HepG2 (cell line): ENCODE measurements around the gene MADCAM1. TPM values are rescaled to one million over a fixed set of nuclear protein-coding genes. Genes with fewer than 3 reads are reported as not detected.

ENCODE experiments used
- ARID5B ChIP-seq: IDR thresholded peaks from 2 replicates; pipeline ENCODE4 v1.4.0; 2020; ENCODE audit warnings: mild to moderate bottlenecking, missing genetic modification reagents
- CERS6 ChIP-seq: sonication (generic); formaldehyde crosslinking; IDR thresholded peaks from 2 replicates; pipeline ENCODE4 v1.5.0; 2020; ENCODE audit warnings: missing genetic modification reagents
- DMTF1 ChIP-seq: sonication (generic); formaldehyde crosslinking; IDR thresholded peaks from 2 replicates; pipeline ENCODE4 v1.4.0; 2020; ENCODE audit warnings: mild to moderate bottlenecking, missing genetic modification reagents
- E2F2 ChIP-seq: sonication (generic); formaldehyde crosslinking; IDR thresholded peaks from 2 replicates; pipeline ENCODE4 v1.4.0; 2020; ENCODE audit warnings: missing genetic modification reagents, borderline replicate concordance
- FOXC1 ChIP-seq: sonication (generic); formaldehyde crosslinking; IDR thresholded peaks from 2 replicates; pipeline ENCODE4 v1.8.0; 2022; ENCODE audit warnings: mild to moderate bottlenecking, missing genetic modification reagents, borderline replicate concordance
- HMG20A ChIP-seq: IDR thresholded peaks from 2 replicates; pipeline ENCODE4 v1.6.1; 2016; ENCODE audit warnings: borderline replicate concordance
- KAT7 ChIP-seq: IDR thresholded peaks from 2 replicates; pipeline ENCODE4 v1.6.1; 2018; ENCODE audit warnings: borderline replicate concordance, missing compliant biosample characterization
- NR2F1 ChIP-seq, 2 experiments: fragments of 450-650 bp in 1 of 2; formaldehyde crosslinking in 1 of 2; IDR thresholded peaks; 2 replicates each; pipeline versions ENCODE4 v1.5.0 to v1.6.1; 2016 to 2020; ENCODE audit warnings: mild to moderate bottlenecking in 1 of 2, missing compliant biosample characterization in 1 of 2, missing genetic modification reagents in 1 of 2, moderate library complexity in 1 of 2
- PAF1 ChIP-seq: IDR thresholded peaks from 2 replicates; pipeline ENCODE4 v1.6.1; 2016; ENCODE audit warnings: missing genetic modification reagents, missing compliant biosample characterization
- PHF8 ChIP-seq: sonication (generic); formaldehyde crosslinking; IDR thresholded peaks from 2 replicates; pipeline ENCODE4 v1.5.0; 2020; ENCODE audit warnings: missing genetic modification reagents
- SAFB2 ChIP-seq: sonication (generic); formaldehyde crosslinking; IDR thresholded peaks from 2 replicates; pipeline ENCODE4 v1.5.1; 2020; ENCODE audit warnings: missing genetic modification reagents, low read depth, mild to moderate bottlenecking, borderline replicate concordance
- SMAD1 ChIP-seq: sonication (generic); formaldehyde crosslinking; IDR thresholded peaks from 2 replicates; pipeline ENCODE4 v1.4.0; 2020; ENCODE audit warnings: missing genetic modification reagents, low read depth, mild to moderate bottlenecking, borderline replicate concordance
- TOPORS ChIP-seq: sonication (generic); formaldehyde crosslinking; IDR thresholded peaks from 2 replicates; pipeline ENCODE4 v1.8.0; 2023; ENCODE audit warnings: mild to moderate bottlenecking, missing genetic modification reagents
- ZNF296 ChIP-seq: sonication (generic); formaldehyde crosslinking; conservative IDR thresholded peaks from 2 replicates; pipeline ENCODE4 v1.5.0; 2020; ENCODE audit warnings: mild to moderate bottlenecking, missing genetic modification reagents
- ZNF329 ChIP-seq: sonication (generic); formaldehyde crosslinking; IDR thresholded peaks from 2 replicates; pipeline ENCODE4 v1.9.0; 2021; ENCODE audit warnings: low read depth, mild to moderate bottlenecking, missing genetic modification reagents
- ZNF558 ChIP-seq: sonication (generic); formaldehyde crosslinking; IDR thresholded peaks from 2 replicates; pipeline ENCODE4 v1.9.0; 2022; ENCODE audit warnings: mild to moderate bottlenecking, missing genetic modification reagents, borderline replicate concordance
- ZNF569 ChIP-seq: sonication (generic); formaldehyde crosslinking; IDR thresholded peaks from 2 replicates; pipeline ENCODE4 v1.5.0; 2020; ENCODE audit warnings: mild to moderate bottlenecking, missing genetic modification reagents, moderate library complexity, borderline replicate concordance
- ZNF639 ChIP-seq: conservative IDR thresholded peaks from 2 replicates; pipeline ENCODE4 v1.6.1; 2018; ENCODE audit warnings: missing genetic modification reagents
- ZSCAN30 ChIP-seq: sonication (generic); formaldehyde crosslinking; IDR thresholded peaks from 2 replicates; pipeline ENCODE4 v1.5.0; 2020; ENCODE audit warnings: mild to moderate bottlenecking, missing genetic modification reagents
- polyA plus RNA-seq, 8 experiments: library from polyadenylated mRNA; depleted of rRNA in 3 of 8; stranded (reverse) in 7 of 8; unstranded in 1 of 8; fragments of >200 nt; fragmentation: Illumina TruSeq in 4 of 8; extraction: Trizol in 4 of 8; gene quantifications; 2 replicates each; pipeline versions ENCODE4 v1.2.1 to v1.2.3, GENCODE V29; 2011 to 2016; ENCODE audit warnings: low read depth in 4 of 8, missing spikeins in 1 of 8, mixed read lengths in 1 of 8; ENCODE audit not compliant: insufficient read depth in 1 of 8
- total RNA-seq, 5 experiments: library from RNA; depleted of rRNA; stranded (reverse); fragments of >200 nt; fragmentation: Illumina TruSeq; extraction: Trizol; gene quantifications; 2 replicates each; pipeline ENCODE4 v1.2.3, GENCODE V29; 2016; ENCODE audit warnings: low read depth in 1 of 5

MADCAM1 gene
- total and polyA plus RNA-seq, 2 of the 13 experiments (the other 11 are each of a cell fraction or from before 2014, with no cell fraction given): 0.29 to 0.33 TPM

GRCh38 chr19:482186-483041 lies 13.9 kb upstream of the MADCAM1 start (continued):
- no peak for TF ChIP-seq E2F2 (CRISPR knock-in tag)
- no peak for TF ChIP-seq ZNF329 (CRISPR knock-in tag)
- no peak for TF ChIP-seq ZNF639 (CRISPR knock-in tag)
- no peak for TF ChIP-seq KAT7 (CRISPR knock-in tag)
- TF ChIP-seq TOPORS (CRISPR knock-in tag): no peak
- TF ChIP-seq ZSCAN30 (CRISPR knock-in tag): no peak
- peak in 1 of 2 experiments; percentile 24; a peak in 1 of 4 replicates for TF ChIP-seq NR2F1 (CRISPR knock-in tag; IDR thresholded peaks at IDR 0.05)
- TF ChIP-seq DMTF1 (CRISPR knock-in tag): no peak
- TF ChIP-seq CERS6: no peak
- TF ChIP-seq PHF8 (CRISPR knock-in tag): peak; percentile 13; the same call in 1 of the 2 replicates
- peak; percentile 17; the same call in 1 of the 2 replicates for TF ChIP-seq ARID5B (CRISPR knock-in tag)
- TF ChIP-seq SMAD1 (CRISPR knock-in tag): no peak
- TF ChIP-seq ZNF558 (CRISPR knock-in tag): no peak
- TF ChIP-seq FOXC1 (CRISPR knock-in tag): no peak
- TF ChIP-seq HMG20A (CRISPR knock-in tag): no peak
- 0 out of 2 replicates have a peak, but pooled peaks have one; percentile 23 for TF ChIP-seq ZNF296
- TF ChIP-seq ZNF569 (CRISPR knock-in tag): no peak
- TF ChIP-seq PAF1: no peak
- TF ChIP-seq SAFB2 (CRISPR knock-in tag): no peak
